ENCODE measurements around the gene SLC35F4.

SLC35F4 gene

GRCh38 chr14:57533214-57533613, 332.7 kb downstream of the SLC35F4 start:
- peak in 4 of 51 donors; percentile 0 to 15 (median 0) for DNase-seq

- no peak for DNase-seq
Measured at GRCh38 chr14:57530571-57530970, 335.3 kb downstream of the SLC35F4 start.

- no peak for DNase-seq
Measured at GRCh38 chr14:57526942-57527341, 338.9 kb downstream of the SLC35F4 start.

- DNase-seq, result no peak
Measured at GRCh38 chr14:57519043-57519442, 346.8 kb downstream of the SLC35F4 start.
